CD1c-positive myeloid dendritic cell (primary cell): ENCODE measurements around the gene PLOD3.
"Not testable (repeated sequence)": the region's sequence is repeated elsewhere in the genome, so short reads cannot be mapped to it uniquely, and the experiment has no call there.

Source experiments
- DNase-seq: peaks from one replicate; pipeline ENCODE4 v3.0.0-alpha.2; 2016; ENCODE audit errors: extremely low spot score

Gene PLOD3

GRCh38 chr7:101217388-101218235 lies at the start of gene PLOD3, which contains the start of gene ZNHIT1:
Gene PLOD3 (minus strand): TSS chr7:101217581. CDS start chr7:101217274, 307 bp downstream.
Gene ZNHIT1 (plus strand): TSS chr7:101218165. CDS start chr7:101218196, 31 bp downstream.
- DNase-seq, result peak; percentile 100

- no peak for DNase-seq
These were observed 48.5 kb upstream of the PLOD3 start for GRCh38 chr7:101265622-101266516.

- peak; percentile 50 for DNase-seq
These were observed 46.8 kb upstream of the PLOD3 start for GRCh38 chr7:101264102-101264706.

GRCh38 chr7:101258243-101258731 lies 40.9 kb upstream of the PLOD3 start:
- DNase-seq, result no peak

GRCh38 chr7:101255796-101256195 lies 38.4 kb upstream of the PLOD3 start:
- no peak for DNase-seq

- not testable (repeated sequence) for DNase-seq
These were observed 35.8 kb upstream of the PLOD3 start for GRCh38 chr7:101253199-101253598.

GRCh38 chr7:101251871-101252659 lies 34.7 kb upstream of the PLOD3 start:
- peak; percentile 99 for DNase-seq

- DNase-seq, result peak; percentile 30
These were observed 32.9 kb upstream of the PLOD3 start for GRCh38 chr7:101250324-101250723.

- no peak for DNase-seq
These were observed 30.9 kb upstream of the PLOD3 start for GRCh38 chr7:101248276-101248675.

GRCh38 chr7:101245147-101245668 lies 27.8 kb upstream of the PLOD3 start:
- DNase-seq, result no peak

GRCh38 chr7:101244375-101245146 lies 27.2 kb upstream of the PLOD3 start, which contains the start of gene FIS1:
Gene FIS1 (minus strand): TSS chr7:101245081. CDS start chr7:101245004, 77 bp downstream.
- DNase-seq, result peak; percentile 94

GRCh38 chr7:101243646-101244374 lies 26.4 kb upstream of the PLOD3 start:
- peak; percentile 30 for DNase-seq

- DNase-seq, result no peak
These were observed 24.3 kb upstream of the PLOD3 start for GRCh38 chr7:101241443-101242349.

GRCh38 chr7:101241015-101241363 lies 23.6 kb upstream of the PLOD3 start:
- DNase-seq, result peak; percentile 58

GRCh38 chr7:101240226-101241014 lies 23.0 kb upstream of the PLOD3 start:
- DNase-seq, result no peak

GRCh38 chr7:101239951-101240220 lies 22.5 kb upstream of the PLOD3 start:
- no peak for DNase-seq

GRCh38 chr7:101239191-101239950 lies 22.0 kb upstream of the PLOD3 start:
- DNase-seq, result no peak
